Measurements from ENCODE around the gene ERICH3. TPM values are rescaled to one million over a fixed set of nuclear protein-coding genes. Genes with fewer than 3 reads are reported as not detected.

ERICH3 gene
- polyA plus RNA-seq, 1 donor from 2014 or later = 0.27 TPM

- Histone ChIP-seq H3K27ac (ENCODE audit: low read length) (no peak overlapping the region), H3K79me2 (replicated peaks; ENCODE audit: insufficient read depth, low read length) (no peaks in the 10 kb centered on the region), H3K4me3 (ENCODE audit: low read length) (no peak overlapping the region), H3F3A (ENCODE audit: insufficient read depth, low read length, poor library complexity, severe bottlenecking) (no peaks in the 10 kb centered on the region), H3K9ac (ENCODE audit: low read length) (no peak overlapping the region), H3K36me3 (ENCODE audit: insufficient read depth, low read length) (no peaks in the 10 kb centered on the region), H2AFZ (ENCODE audit: low read depth, low read length) (no peak overlapping the region), H3K27me3 (ENCODE audit: insufficient read depth, low read depth, low read length) (no peaks in the 10 kb centered on the region), H3K4me2 (ENCODE audit: low read length) (no peak overlapping the region), H4K20me1 (ENCODE audit: insufficient read depth) (no peaks in the 10 kb centered on the region), H3K9me2 (ENCODE audit: insufficient read depth, low read length) (no peaks in the 10 kb centered on the region), H3K9me3 (ENCODE audit: low read length) (no peaks in the 10 kb centered on the region)
- TF ChIP-seq CTCF (IDR thresholded peaks at IDR 0.05; ENCODE audit: poor library complexity, severe bottlenecking) = no peak
- TF ChIP-seq REST (IDR thresholded peaks at IDR 0.05; ENCODE audit: borderline replicate concordance) = no peak
- no peak for TF ChIP-seq EP300 (conservative IDR thresholded peaks at IDR 0.05; ENCODE audit: poor library complexity, severe bottlenecking)
- no peak for TF ChIP-seq POLR2AphosphoS5 (IDR thresholded peaks at IDR 0.05)
- TF ChIP-seq TAF1 (IDR thresholded peaks at IDR 0.05; ENCODE audit: low read depth) = no peak
- no peak for TF ChIP-seq MXI1 (conservative IDR thresholded peaks at IDR 0.05; ENCODE audit: poor library complexity, severe bottlenecking)
- no peak for TF ChIP-seq EZH2 (IDR thresholded peaks at IDR 0.05; ENCODE audit: borderline replicate concordance, insufficient read depth, low read length, poor library complexity, severe bottlenecking)
- no peak for TF ChIP-seq SMC3 (conservative IDR thresholded peaks at IDR 0.05; ENCODE audit: poor library complexity)
- TF ChIP-seq RAD21 (conservative IDR thresholded peaks at IDR 0.05) = no peak
Observed at GRCh38 chr1:74681001-74681400, 7.4 kb upstream of the ERICH3 start.

GRCh38 chr1:74679811-74680210, 6.2 kb upstream of the ERICH3 start:
- Histone ChIP-seq H3K36me3 (ENCODE audit: insufficient read depth, low read length) (no peaks in the 10 kb centered on the region), H3K4me3 (ENCODE audit: low read length) (no peak overlapping the region), H3K27me3 (ENCODE audit: insufficient read depth, low read depth, low read length) (no peaks in the 10 kb centered on the region), H3K9ac (ENCODE audit: low read length) (no peak overlapping the region), H3F3A (ENCODE audit: insufficient read depth, low read length, poor library complexity, severe bottlenecking) (no peaks in the 10 kb centered on the region), H3K9me2 (ENCODE audit: insufficient read depth, low read length) (no peaks in the 10 kb centered on the region), H4K20me1 (ENCODE audit: insufficient read depth) (no peaks in the 10 kb centered on the region), H3K9me3 (ENCODE audit: low read length) (no peaks in the 10 kb centered on the region), H3K27ac (ENCODE audit: low read length) (no peak overlapping the region), H2AFZ (ENCODE audit: low read depth, low read length) (no peak overlapping the region), H3K79me2 (replicated peaks; ENCODE audit: insufficient read depth, low read length) (no peaks in the 10 kb centered on the region), H3K4me2 (ENCODE audit: low read length) (no peak overlapping the region)
- TF ChIP-seq CTCF (IDR thresholded peaks at IDR 0.05; ENCODE audit: poor library complexity, severe bottlenecking) = no peak
- no peak for TF ChIP-seq REST (IDR thresholded peaks at IDR 0.05; ENCODE audit: borderline replicate concordance)
- no peak for TF ChIP-seq EP300 (conservative IDR thresholded peaks at IDR 0.05; ENCODE audit: poor library complexity, severe bottlenecking)
- TF ChIP-seq EZH2 (IDR thresholded peaks at IDR 0.05; ENCODE audit: borderline replicate concordance, insufficient read depth, low read length, poor library complexity, severe bottlenecking) = no peak

Data from neural cell (in vitro differentiated cells).